Heart left ventricle (tissue), 16 donors: ENCODE measurements around the gene PLK1. TPM values are rescaled to one million over a fixed set of nuclear protein-coding genes. Genes with fewer than 3 reads are reported as not detected.
A peak's percentile ranks its signal among the peaks of the same experiment; 100 is the strongest.
"Not testable (repeated sequence)": the region's sequence is repeated elsewhere in the genome, so short reads cannot be mapped to it uniquely, and the experiment has no call there.

Experiments
- ATAC-seq, 4 donors: fragments of 200-7000 bp; cut with Tn5 transposase; one replicate each; pipeline ENCODE4 v1.9.1; 2020 to 2022; ENCODE audit warnings: moderate library complexity in 4 of 4, mild to moderate bottlenecking in 3 of 4, moderate number of reproducible peaks in 1 of 4
- DNase-seq, 5 donors: peaks; one replicate each; pipeline ENCODE4 v3.0.0-alpha.2; 2020
- H3K27ac ChIP-seq, 12 donors: fragments of 200-600 bp; sonication (generic) in 4 of 12; one replicate each; pipeline versions ENCODE4 v1.5.0 to v1.8.0; 2016 to 2022; ENCODE audit warnings: mild to moderate bottlenecking in 2 of 12
- H3K27me3 ChIP-seq, 9 donors: fragments of 200-600 bp; sonication (generic) in 2 of 9; one replicate each; pipeline versions ENCODE4 v1.5.1 to v1.8.0; 2016 to 2022; ENCODE audit warnings: mild to moderate bottlenecking in 3 of 9
- H3K36me3 ChIP-seq, 9 donors: fragments of 200-600 bp; sonication (generic) in 2 of 9; one replicate each; pipeline versions ENCODE4 v1.5.0 to v1.8.0; 2018 to 2022; ENCODE audit warnings: mild to moderate bottlenecking in 2 of 9
- H3K4me1 ChIP-seq, 12 donors: fragments of 200-600 bp; sonication (generic) in 4 of 12; one replicate each; pipeline versions ENCODE4 v1.5.0 to v1.8.0; 2016 to 2022; ENCODE audit warnings: mild to moderate bottlenecking in 3 of 12
- H3K4me3 ChIP-seq, 12 donors: fragments of 200-600 bp; sonication (generic) in 4 of 12; one replicate each; pipeline versions ENCODE4 v1.5.0 to v1.8.0; 2017 to 2022; ENCODE audit warnings: mild to moderate bottlenecking in 9 of 12, moderate library complexity in 4 of 12
- H3K9me3 ChIP-seq, 12 donors: fragments of 200-600 bp; sonication (generic) in 4 of 12; one replicate each; pipeline versions ENCODE4 v1.5.0 to v1.8.0; 2016 to 2022; ENCODE audit warnings: mild to moderate bottlenecking in 1 of 12
- CTCF ChIP-seq, 12 donors: fragments of 200-600 bp; sonication (generic) in 4 of 12; IDR thresholded peaks; one replicate each; pipeline versions ENCODE4 v1.5.0 to v1.8.0; 2018 to 2022; ENCODE audit warnings: antibody characterized with exemption in 12 of 12, mild to moderate bottlenecking in 5 of 12
- POLR2A ChIP-seq, 2 donors: fragments of 450-650 bp; IDR thresholded peaks; one replicate each; pipeline ENCODE4 v1.6.1; 2017; ENCODE audit warnings: antibody characterized with exemption in 2 of 2, mild to moderate bottlenecking in 2 of 2, moderate library complexity in 2 of 2
- WGBS, 4 donors: extraction: QIAGEN DNeasy Blood & Tissue Kit in 2 of 4; methylation state at CpG; one replicate each; pipeline versions ENCODE4 v1.1.5 to v1.1.7; 2013 to 2018; 5-methylcytosine and 5-hydroxymethylcytosine counted together
- intact Hi-C, 10 donors: fragments of 100-400 bp; cut with DNase I; formaldehyde crosslinking; loops; one replicate each; pipeline versions ENCODE4 v1.11.1 to v1.14.2; 2022
- long read RNA-seq, 3 donors: library from polyadenylated mRNA; unstranded; transcript quantifications; one replicate each; pipeline ENCODE4 v2.0.0, GENCODE V29; 2020 to 2021
- polyA plus RNA-seq, 2 donors: library from polyadenylated mRNA; stranded (reverse); fragments of 200-250 nt; gene quantifications; one replicate each; pipeline ENCODE4 v1.2.3, GENCODE V29; 2013
- total RNA-seq, 9 donors: library from RNA; depleted of rRNA in 2 of 9; stranded (reverse); fragments of >200 nt in 2 of 9; fragmentation: NEBNext Ultra II Directional in 3 of 9; extraction: Animal tissue kit (Norgen Biotek cat#: 25700) in 3 of 9; gene quantifications; one replicate each; pipeline versions ENCODE4 v1.1.0 to v1.2.4, GENCODE V29; 2016 to 2023
- donor health status: ischemic (EF 13 %, LVEDD 7.1; RV severe dilation, severe dysfunction).
- donor health status: healthy with polysubstance abuse.
- donor health status: DM: no; HTN: yes; CAD: no.
- donor health status: DM: no; HTN: no; CAD: no.
- donor health status: ischemic (EF 25% LVEDD 6.9; RV normal size, moderate dysfunction).
- donor health status: ischemic (EF 25% LVEDD 5.7; RV mildly dilated, moderate dysfunction).
- donor health status: healthy.
- donor health status: DM: yes; HTN: yes; CAD: no.
- donor health status: ischemic (EF 35%, LVEDD 5.7; RV mildly dilated, moderate dysfunction).
- donor health status: nonischemic (EF 11% LVEDD 7.7; RV severe dilation, severe dysfunction).
- donor health status: DM: yes; HTN: yes; CAD: no.
- donor health status: PGD.
- donor health status: ischemic (EF 29% LVEDD 5.4; RV normal size, mild dysfunction).
- donor health status: nonischemic (EF 23%, LVEDD 6.1; RV moderate dilation, normal function).

The PLK1 gene
- total RNA-seq = 1 to 10 TPM in 6 of 9 donors, under 1 TPM in 3; 0.19 to 9.2 (median 1.1) TPM
- polyA plus RNA-seq = under 1 TPM; 0.69 to 0.72 TPM
- long read RNA-seq, donor 1, partial matches to known transcripts = 0 of 2 reads
- long read RNA-seq, donor 1, other reads (novel, unspliced or antisense) = 0 of 2 reads
- long read RNA-seq, donor 2, partial matches to known transcripts = 0 of 2 reads
- long read RNA-seq, donor 2, other reads (novel, unspliced or antisense) = 0 of 2 reads
- long read RNA-seq, donor 3 = 0 reads

GRCh38 chr16:23678430-23679273 lies at the start of gene PLK1:
PLK1 (plus strand) TSS chr16:23678889; CDS start chr16:23678933, 44 bp downstream.
- Histone ChIP-seq H3K4me3 (peak within 1 kb of the TSS; percentile 23 to 71 (median 58)), H3K36me3 (peaks cover 0 to 46% (median 33%) of the 10 kb centered on the region in 9 donors), H3K9me3 (no peaks in the 10 kb centered on the region), H3K27me3 (no peaks in the 10 kb centered on the region), H3K4me1 (peaks cover 0 to 18% (median 13%) of the 10 kb centered on the region in 12 donors), H3K27ac (no peak within 1 kb of the TSS)
- intact Hi-C loops = no loop called here
- ATAC-seq = peak; percentile 84 to 93 (median 92)
- DNase-seq = peak; percentile 65 to 88 (median 70)
- WGBS, 4 donors = 2 to 6% (median 2%) methylated on average over 21 to 75 of the region's 75 CpGs
- no peak for TF ChIP-seq POLR2A (IDR thresholded peaks at IDR 0.05)
- TF ChIP-seq CTCF (IDR thresholded peaks at IDR 0.05) = peak in 7 of 12 donors; percentile 6 to 40 (median 32)

- Histone ChIP-seq H3K4me1 (no peaks in the 10 kb centered on the region), H3K36me3 (peaks cover 2 to 88% (median 78%) of the 10 kb centered on the region in 9 donors), H3K9me3 (no peaks in the 10 kb centered on the region), H3K27ac (no peak overlapping the region), H3K4me3 (no peak overlapping the region), H3K27me3 (no peaks in the 10 kb centered on the region)
- intact Hi-C loops = no loop called here
- DNase-seq (no peak), ATAC-seq (no peak)
- WGBS, 4 donors = 93 to 94% (median 94%) methylated on average over 8 of the region's 8 CpGs
- no peak for TF ChIP-seq POLR2A (IDR thresholded peaks at IDR 0.05)
- no peak for TF ChIP-seq CTCF (IDR thresholded peaks at IDR 0.05)
Observed at GRCh38 chr16:23629516-23629915, 49.2 kb upstream of the PLK1 start.

- ATAC-seq = not testable (repeated sequence)
Observed at GRCh38 chr16:23631874-23632273, 46.8 kb upstream of the PLK1 start.

GRCh38 chr16:23634461-23635036 lies 44.1 kb upstream of the PLK1 start:
- no peak overlapping the region for H3K27ac ChIP-seq
- ATAC-seq (no peak), DNase-seq (no peak)
- no peak overlapping the region for H3K4me3 ChIP-seq
- H3K9me3 ChIP-seq = no peaks in the 10 kb centered on the region
- peaks cover 0 to 2% (median 0%) of the 10 kb centered on the region in 12 donors for H3K4me1 ChIP-seq
- H3K27me3 ChIP-seq = no peaks in the 10 kb centered on the region
- intact Hi-C loops = no loop called here
- TF ChIP-seq CTCF (IDR thresholded peaks at IDR 0.05) (no peak), POLR2A (IDR thresholded peaks at IDR 0.05) (no peak)
- peaks cover 0 to 81% (median 70%) of the 10 kb centered on the region in 9 donors for H3K36me3 ChIP-seq
- WGBS, 4 donors = 95 to 98% (median 96%) methylated on average over 4 of the region's 4 CpGs

More at GRCh38 chr16:23631874-23632273, 46.8 kb upstream of the PLK1 start:
- intact Hi-C loops, DNase-seq, H3K4me3 ChIP-seq, H3K9me3 ChIP-seq, H3K27me3 ChIP-seq, H3K4me1 ChIP-seq, H3K27ac ChIP-seq: not testable (repeated sequence)
- H3K36me3 ChIP-seq = peaks cover 0 to 88% (median 80%) of the 10 kb centered on the region in 9 donors
- 96 to 100% (median 97%) methylated on average over 3 of the region's 3 CpGs for WGBS, 4 donors
